Endometrial microvascular endothelial cells (primary cell): ENCODE results near the gene VPS11. TPM values are rescaled to one million over a fixed set of nuclear protein-coding genes. Genes with fewer than 3 reads are reported as not detected.

Experiments used
- in situ Hi-C: cut with HindIII; loops from 2 replicates; pipeline ENCODE4 v1.10.0; 2017; ENCODE audit warnings: low sequenced_read_pairs, low pct_unique_long_range_greater_than_20kb; ENCODE audit errors: inconsistent ontology term
- total RNA-seq: library from RNA; depleted of rRNA; stranded (reverse); fragments of >200 nt; gene quantifications from one replicate; pipeline ENCODE4 v1.2.3, GENCODE V29; 2015; ENCODE audit errors: inconsistent ontology term

VPS11 gene
- total RNA-seq, 1 donor from 2014 or later, result 23.9 TPM

- in situ Hi-C loops, result no loop called here
Observed at GRCh38 chr11:119061256-119061655, 6.4 kb upstream of the VPS11 start.

GRCh38 chr11:119062779-119063178 lies 4.8 kb upstream of the VPS11 start:
- in situ Hi-C loops, result no loop called here

- in situ Hi-C loops, result no loop called here
Observed at GRCh38 chr11:119065369-119065768, 2.2 kb upstream of the VPS11 start.

- in situ Hi-C loops, result no loop called here
Observed at GRCh38 chr11:119077839-119078238, 10.2 kb downstream of the VPS11 start.

GRCh38 chr11:119078675-119079420 lies 11.2 kb downstream of the VPS11 start:
- in situ Hi-C loops, result no loop called here

GRCh38 chr11:119081682-119082260 lies 14.2 kb downstream of the VPS11 start:
- in situ Hi-C loops, result no loop called here

GRCh38 chr11:119084663-119085436 lies 17.2 kb downstream of the VPS11 start, which contains the start of gene HMBS:
HMBS (plus strand) TSS chr11:119084881; CDS start chr11:119085034, 153 bp downstream.
- in situ Hi-C loops, result no loop called here

- in situ Hi-C loops, result no loop called here
Observed at GRCh38 chr11:119085437-119085847, 17.8 kb downstream of the VPS11 start.

- in situ Hi-C loops, result no loop called here
Observed at GRCh38 chr11:119087123-119087522, 19.5 kb downstream of the VPS11 start.

- in situ Hi-C loops, result no loop called here
Observed at GRCh38 chr11:119087747-119088241, 20.2 kb downstream of the VPS11 start.

GRCh38 chr11:119088406-119088805 lies 20.8 kb downstream of the VPS11 start:
- in situ Hi-C loops, result no loop called here

GRCh38 chr11:119089319-119089718 lies 21.7 kb downstream of the VPS11 start:
- in situ Hi-C loops, result no loop called here

- in situ Hi-C loops, result no loop called here
Observed at GRCh38 chr11:119091178-119091577, 23.6 kb downstream of the VPS11 start.

- in situ Hi-C loops, result no loop called here
Observed at GRCh38 chr11:119091966-119092879, 24.6 kb downstream of the VPS11 start.

GRCh38 chr11:119092880-119093842 lies 25.5 kb downstream of the VPS11 start:
- in situ Hi-C loops, result no loop called here

- in situ Hi-C loops, result no loop called here
Observed at GRCh38 chr11:119093942-119094815, 26.6 kb downstream of the VPS11 start.

GRCh38 chr11:119094816-119095065 lies 27.1 kb downstream of the VPS11 start:
- in situ Hi-C loops, result no loop called here
